B cell (primary cell): ENCODE data around the gene PHF21A.

Source experiments
- CTCF ChIP-seq: fragments of 200-600 bp; IDR thresholded peaks from one replicate; pipeline ENCODE4 v1.8.0; 2022; ENCODE audit warnings: antibody characterized with exemption, mild to moderate bottlenecking
- EZH2 ChIP-seq: IDR thresholded peaks from 2 replicates; pipeline ENCODE4 v1.6.1; 2012; ENCODE audit warnings: borderline replicate concordance, low read depth, mild to moderate bottlenecking, moderate library complexity, low read length; ENCODE audit not compliant: insufficient read depth, poor library complexity, severe bottlenecking

GRCh38 chr11:46039990-46040389 is 81.3 kb downstream of the PHF21A start:
- TF ChIP-seq CTCF = no peak
- TF ChIP-seq EZH2 = no peak
